HCT116 (cell line): ENCODE data around the gene TRAIP. TPM values are rescaled to one million over a fixed set of nuclear protein-coding genes. Genes with fewer than 3 reads are reported as not detected.

Experiments
- ATAC-seq: fragments of 200-7000 bp; cut with Tn5 transposase; 2 replicates; pipeline ENCODE4 v1.9.1; 2020; ENCODE audit warnings: mild to moderate bottlenecking, moderate library complexity
- BruUV-seq: library from RNA; stranded (reverse); fragments of 400-500 nt; replicated peaks from 2 replicates; lab custom pipeline; 2021; lab: Mats Ljungman, UMichigan
- CTCF ChIA-PET: fragments of 300-600 bp; sonication (Branson Sonifier 250); formaldehyde crosslinking; loops from one replicate; lab custom pipeline; 2021; ENCODE audit warnings: antibody characterized with exemption; lab: Charles Lee
- POLR2A ChIA-PET: fragments of 300-600, 350-600 bp; sonication (Branson Sonifier 250); formaldehyde crosslinking; loops from one replicate; lab custom pipeline; 2021; ENCODE audit warnings: antibody characterized with exemption; lab: Charles Lee
- RAD21 ChIA-PET, 2 experiments: fragments of 300-600 bp; sonication (Branson Sonifier 250); formaldehyde crosslinking; loops; one replicate each; lab custom pipeline; 2023; ENCODE audit warnings: low total read pairs in 2 of 2; ENCODE audit not compliant: uncharacterized antibody in 2 of 2, unreplicated experiment in 2 of 2, low non-redundant PET in 1 of 2; lab: Charles Lee
- DNase-seq: peaks from one replicate; pipeline ENCODE4 v3.0.0-alpha.2; 2010; ENCODE audit warnings: low read depth, low spot score
- H2AFZ ChIP-seq: fragments of 200-600 bp; shearing (Covaris generic), sonication (generic); 2 replicates; pipeline ENCODE4 v1.6.1; 2017; ENCODE audit warnings: low read depth, mixed run types, mixed read lengths, antibody characterized with exemption, low read length; ENCODE audit not compliant: poor library complexity, severe bottlenecking
- H3K27ac ChIP-seq: 2 replicates; pipeline ENCODE4 v1.5.1; 2012; ENCODE audit warnings: low read depth, low read length
- H3K27me3 ChIP-seq: fragments of 200-600 bp; sonication (generic); 2 replicates; pipeline ENCODE4 v1.6.1; 2016; ENCODE audit warnings: mixed run types, low read length, mixed read lengths; ENCODE audit not compliant: insufficient read depth
- H3K36me3 ChIP-seq, 2 experiments: fragments of 200-500 bp in 1 of 2; fragments of 200-600 bp in 1 of 2; sonication (Bioruptor generic) in 1 of 2; sonication (generic) in 1 of 2; 2 replicates each; pipeline versions ENCODE4 v1.5.1 to v1.6.1; 2014 to 2016; ENCODE audit warnings: low read length in 2 of 2, inconsistent platforms in 1 of 2, mixed read lengths in 1 of 2, mixed run types in 1 of 2; ENCODE audit not compliant: insufficient read depth in 2 of 2, control insufficient read depth in 1 of 2
- H3K4me1 ChIP-seq, 2 experiments: fragments of 200-600 bp in 1 of 2; sonication (generic) in 1 of 2; 2 replicates each; pipeline versions ENCODE4 v1.5.1 to v1.6.1; 2012 to 2017; ENCODE audit warnings: low read length in 2 of 2, inconsistent platforms in 1 of 2, mild to moderate bottlenecking in 1 of 2, mixed read lengths in 1 of 2, mixed run types in 1 of 2, moderate library complexity in 1 of 2; ENCODE audit not compliant: insufficient read depth in 2 of 2, control insufficient read depth in 1 of 2
- H3K4me2 ChIP-seq: fragments of 200-600 bp; sonication (generic); 2 replicates; pipeline ENCODE4 v1.6.1; 2017; ENCODE audit warnings: mixed run types, low read length, mixed read lengths
- H3K4me3 ChIP-seq, 2 experiments: fragments of 200-600 bp in 1 of 2; sonication (generic) in 1 of 2; replicated peaks in 1 of 2; 2 replicates each; pipeline ENCODE4 v1.5.1; 2011 to 2016; ENCODE audit warnings: low read length in 2 of 2, control low read depth in 1 of 2, low read depth in 1 of 2, mild to moderate bottlenecking in 1 of 2, mixed read lengths in 1 of 2, mixed run types in 1 of 2
- H3K79me2 ChIP-seq: fragments of 200-600 bp; sonication (generic); 2 replicates; pipeline ENCODE4 v1.6.1; 2017; ENCODE audit warnings: mild to moderate bottlenecking, mixed run types, low read length, moderate library complexity, mixed read lengths; ENCODE audit not compliant: insufficient read depth
- H3K9ac ChIP-seq: fragments of 200-600 bp; sonication (generic); 2 replicates; pipeline ENCODE4 v1.6.1; 2016; ENCODE audit warnings: low read length, mixed read lengths
- H3K9me2 ChIP-seq: fragments of 200-600 bp; sonication (generic), shearing (Covaris generic); 2 replicates; pipeline ENCODE4 v1.6.1; 2017; ENCODE audit warnings: mixed run types, mild to moderate bottlenecking, moderate library complexity; ENCODE audit not compliant: insufficient read depth
- H3K9me3 ChIP-seq, 2 experiments: fragments of 200-500 bp in 1 of 2; fragments of 200-600 bp in 1 of 2; sonication (Bioruptor generic) in 1 of 2; sonication (generic) in 1 of 2; 2 replicates each; pipeline ENCODE4 v1.6.1; 2014 to 2017; ENCODE audit warnings: low read length in 2 of 2, mixed read lengths in 2 of 2, inconsistent platforms in 1 of 2, low read depth in 1 of 2, mild to moderate bottlenecking in 1 of 2, mixed run types in 1 of 2, moderate library complexity in 1 of 2; ENCODE audit not compliant: control insufficient read depth in 1 of 2, insufficient read depth in 1 of 2
- H4K20me1 ChIP-seq: fragments of 200-600 bp; sonication (generic), shearing (Covaris generic); 2 replicates; pipeline ENCODE4 v1.6.1; 2017; ENCODE audit warnings: mixed run types, mild to moderate bottlenecking, moderate library complexity; ENCODE audit not compliant: insufficient read depth
- ATF3 ChIP-seq: IDR thresholded peaks from 2 replicates; pipeline ENCODE4 v1.6.1; 2012
- CBX3 ChIP-seq: IDR thresholded peaks from 2 replicates; pipeline ENCODE4 v1.6.1; 2012; ENCODE audit warnings: low read depth
- EZH2 ChIP-seq: fragments of 200-600 bp; sonication (generic); IDR thresholded peaks from 2 replicates; pipeline ENCODE4 v1.6.1; 2017; ENCODE audit warnings: antibody characterized with exemption, mixed run types
- EZH2phosphoT487 ChIP-seq: fragments of 200-600 bp; IDR thresholded peaks from 2 replicates; pipeline ENCODE4 v1.6.1; 2018; ENCODE audit warnings: antibody characterized with exemption, borderline replicate concordance
- POLR2AphosphoS5 ChIP-seq: IDR thresholded peaks from 2 replicates; pipeline ENCODE4 v1.6.1; 2011; ENCODE audit warnings: mild to moderate bottlenecking, low read depth, low read length, moderate library complexity
- RAD21 ChIP-seq: IDR thresholded peaks from 2 replicates; pipeline ENCODE4 v1.6.1; 2012; ENCODE audit warnings: low read depth, mild to moderate bottlenecking
- SP1 ChIP-seq: IDR thresholded peaks from 2 replicates; pipeline ENCODE4 v1.6.1; 2012; ENCODE audit warnings: low read depth
- TCF7L2 ChIP-seq: IDR thresholded peaks from 2 replicates; pipeline ENCODE4 v1.7.0; 2011; ENCODE audit warnings: borderline replicate concordance, inconsistent platforms; ENCODE audit not compliant: insufficient read depth, insufficient read length; ENCODE audit errors: extremely low read depth
- ZBTB33 ChIP-seq: IDR thresholded peaks from 2 replicates; pipeline ENCODE4 v1.6.1; 2011; ENCODE audit warnings: mild to moderate bottlenecking, low read length, moderate library complexity; ENCODE audit not compliant: insufficient replicate concordance; ENCODE audit errors: extremely low read depth
- intact Hi-C: fragments of 100-400 bp; cut with micrococcal nuclease; formaldehyde crosslinking; loops from 2 replicates; pipeline ENCODE4 v1.10.0; 2022
- total RNA-seq: library from RNA; stranded (reverse); gene quantifications from one replicate; pipeline ENCODE4 v1.2.1, GENCODE V29; 2021; ENCODE audit not compliant: unreplicated experiment

The TRAIP gene
- total RNA-seq, 1 experiment from 2014 or later = 25.5 TPM

- no peak overlapping the region for H3K27ac ChIP-seq
- no peak for TF ChIP-seq ZBTB33
- no peak for TF ChIP-seq EZH2phosphoT487
- TF ChIP-seq CBX3 = no peak
- TF ChIP-seq TCF7L2 = no peak
- no peak for TF ChIP-seq RAD21
- TF ChIP-seq POLR2AphosphoS5 = no peak
- TF ChIP-seq EZH2 = no peak
- TF ChIP-seq SP1 = no peak
- TF ChIP-seq ATF3 = no peak
- H2AFZ ChIP-seq = no peak overlapping the region
- POLR2A ChIA-PET = interaction anchor here (0.9 to 1.4 kb wide), 4 partner anchors 8 to 11 kb away, joined by 3 to 4 read pairs (median 3); no protein-coding TSS in a partner anchor
- CTCF ChIA-PET = no interaction called here
- no peak overlapping the region for H3K4me3 ChIP-seq
- H3K36me3 ChIP-seq = no peaks in the 10 kb centered on the region
- no peak for ATAC-seq
- DNase-seq = no peak
- no peaks in the 10 kb centered on the region for H4K20me1 ChIP-seq
- H3K4me2 ChIP-seq = no peak overlapping the region
- H3K79me2 ChIP-seq = no peaks in the 10 kb centered on the region
- H3K27me3 ChIP-seq = no peaks in the 10 kb centered on the region
- RAD21 ChIA-PET = no interaction called here
- BruUV-seq = no TSS peak
- no peaks in the 10 kb centered on the region for H3K9me3 ChIP-seq
- intact Hi-C loops = no loop called here
- no peaks in the 10 kb centered on the region for H3K9me2 ChIP-seq
- no peak overlapping the region for H3K9ac ChIP-seq
- H3K4me1 ChIP-seq = no peaks in the 10 kb centered on the region
Observed at GRCh38 chr3:49872801-49873281, 16.5 kb upstream of the TRAIP start.
